Activated T-helper 1 cell treated with Interleukin-2 at 50 U/mL for 16 hours (primary cell): Measurements from ENCODE around the gene ST6GALNAC4.

ENCODE experiments used
- DNase-seq: peaks from one replicate; pipeline ENCODE4 v3.0.0-alpha.2; 2020; ENCODE audit warnings: low read depth

ST6GALNAC4 gene

GRCh38 chr9:127929625-127929979 lies 12.8 kb upstream of the ST6GALNAC4 start:
- no peak for DNase-seq

- DNase-seq, result no peak
Observed at GRCh38 chr9:127928676-127929624, 12.1 kb upstream of the ST6GALNAC4 start.

GRCh38 chr9:127927988-127928675 lies 11.3 kb upstream of the ST6GALNAC4 start:
- DNase-seq, result no peak

GRCh38 chr9:127927201-127927987 lies 10.6 kb upstream of the ST6GALNAC4 start:
- peak; percentile 61 for DNase-seq

GRCh38 chr9:127926906-127927200 lies 10.0 kb upstream of the ST6GALNAC4 start:
- no peak for DNase-seq

GRCh38 chr9:127925959-127926905 lies 9.4 kb upstream of the ST6GALNAC4 start:
- no peak for DNase-seq

- DNase-seq, result no peak
Observed at GRCh38 chr9:127924736-127925444, 8.0 kb upstream of the ST6GALNAC4 start.

- no peak for DNase-seq
Observed at GRCh38 chr9:127923771-127924170, 6.9 kb upstream of the ST6GALNAC4 start.

- no peak for DNase-seq
Observed at GRCh38 chr9:127923046-127923445, 6.2 kb upstream of the ST6GALNAC4 start.

GRCh38 chr9:127921557-127922120 lies 4.8 kb upstream of the ST6GALNAC4 start:
- DNase-seq, result peak; percentile 66

- DNase-seq, result no peak
Observed at GRCh38 chr9:127920794-127921193, 4.0 kb upstream of the ST6GALNAC4 start.

- no peak for DNase-seq
Observed at GRCh38 chr9:127919253-127919815, 2.5 kb upstream of the ST6GALNAC4 start.

GRCh38 chr9:127918183-127919107 lies 1.6 kb upstream of the ST6GALNAC4 start:
- DNase-seq, result no peak

GRCh38 chr9:127917603-127918002 lies 762 bp upstream of the ST6GALNAC4 start:
- no peak for DNase-seq

GRCh38 chr9:127915801-127916719 lies 781 bp downstream of the ST6GALNAC4 start:
- no peak for DNase-seq

- DNase-seq, result no peak
Observed at GRCh38 chr9:127915325-127915752, 1.5 kb downstream of the ST6GALNAC4 start.

GRCh38 chr9:127913682-127914081 lies 3.2 kb downstream of the ST6GALNAC4 start:
- no peak for DNase-seq

GRCh38 chr9:127912882-127913281 lies 4.0 kb downstream of the ST6GALNAC4 start:
- no peak for DNase-seq
